ENCODE data around the gene MLLT3.

Gene MLLT3

DNA sequence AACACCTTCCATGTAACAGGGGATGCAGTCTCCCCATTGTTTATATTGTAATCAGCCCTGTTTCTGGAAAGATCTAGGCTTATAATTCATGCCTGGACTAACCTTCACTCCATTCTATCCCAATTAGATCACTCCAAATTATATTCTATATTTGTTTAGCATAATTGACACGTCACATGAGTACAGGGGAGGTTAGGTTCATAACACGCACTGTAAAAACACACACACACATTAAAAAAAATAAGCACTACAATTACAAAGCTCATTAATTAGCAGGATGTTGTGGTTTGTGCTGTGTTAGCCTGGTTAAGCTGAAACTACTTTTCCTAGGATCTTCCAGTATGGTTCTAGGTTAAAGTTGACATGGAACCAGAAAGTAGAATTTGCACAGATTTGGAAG, 126.0 kb downstream of the MLLT3 start:
- Histone ChIP-seq H3K9ac (ENCODE audit: low read length) (no peak overlapping the region), H4K20me1 (ENCODE audit: insufficient read depth, low read length) (no peaks in the 10 kb centered on the region), H3F3A (ENCODE audit: insufficient read depth, low read length) (no peaks in the 10 kb centered on the region), H3K27me3 (replicated peaks; ENCODE audit: insufficient read depth, low read length) (no peaks in the 10 kb centered on the region), H2AFZ (ENCODE audit: low read length) (no peak overlapping the region), H3K36me3 (replicated peaks; ENCODE audit: insufficient read depth, low read length) (no peaks in the 10 kb centered on the region), H3K4me1 (ENCODE audit: low read length) (no peaks in the 10 kb centered on the region), H3K9me3 (replicated peaks; ENCODE audit: insufficient read depth, low read length) (no peaks in the 10 kb centered on the region), H3K4me2 (ENCODE audit: low read depth, low read length) (no peak overlapping the region), H3K9me2 (replicated peaks; ENCODE audit: insufficient read depth, low read length) (no peaks in the 10 kb centered on the region), H3K4me3 (ENCODE audit: low read length) (no peak overlapping the region), H3K27ac (ENCODE audit: low read length) (no peak overlapping the region), H3K79me2 (ENCODE audit: low read length) (peaks cover 14% of the 10 kb centered on the region; the same call in 1 of the 2 replicates)
- TF ChIP-seq EZH2phosphoT487 (IDR thresholded peaks at IDR 0.05; ENCODE audit: low read length): no peak
- TF ChIP-seq, protein P1, sequence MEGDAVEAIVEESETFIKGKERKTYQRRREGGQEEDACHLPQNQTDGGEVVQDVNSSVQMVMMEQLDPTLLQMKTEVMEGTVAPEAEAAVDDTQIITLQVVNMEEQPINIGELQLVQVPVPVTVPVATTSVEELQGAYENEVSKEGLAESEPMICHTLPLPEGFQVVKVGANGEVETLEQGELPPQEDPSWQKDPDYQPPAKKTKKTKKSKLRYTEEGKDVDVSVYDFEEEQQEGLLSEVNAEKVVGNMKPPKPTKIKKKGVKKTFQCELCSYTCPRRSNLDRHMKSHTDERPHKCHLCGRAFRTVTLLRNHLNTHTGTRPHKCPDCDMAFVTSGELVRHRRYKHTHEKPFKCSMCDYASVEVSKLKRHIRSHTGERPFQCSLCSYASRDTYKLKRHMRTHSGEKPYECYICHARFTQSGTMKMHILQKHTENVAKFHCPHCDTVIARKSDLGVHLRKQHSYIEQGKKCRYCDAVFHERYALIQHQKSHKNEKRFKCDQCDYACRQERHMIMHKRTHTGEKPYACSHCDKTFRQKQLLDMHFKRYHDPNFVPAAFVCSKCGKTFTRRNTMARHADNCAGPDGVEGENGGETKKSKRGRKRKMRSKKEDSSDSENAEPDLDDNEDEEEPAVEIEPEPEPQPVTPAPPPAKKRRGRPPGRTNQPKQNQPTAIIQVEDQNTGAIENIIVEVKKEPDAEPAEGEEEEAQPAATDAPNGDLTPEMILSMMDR (IDR thresholded peaks at IDR 0.05; ENCODE audit: low read length): no peak
- no peak for TF ChIP-seq EZH2 (optimal IDR thresholded peaks at IDR 0.05; ENCODE audit: low read depth, low read length)
- DNase-seq: no peak

- Histone ChIP-seq H3K9me3 (replicated peaks; ENCODE audit: insufficient read depth, low read length) (no peaks in the 10 kb centered on the region), H3K27me3 (replicated peaks; ENCODE audit: insufficient read depth, low read length) (no peaks in the 10 kb centered on the region), H3K4me2 (ENCODE audit: low read depth, low read length) (no peak overlapping the region), H2AFZ (ENCODE audit: low read length) (no peak overlapping the region), H3F3A (ENCODE audit: insufficient read depth, low read length) (no peaks in the 10 kb centered on the region), H3K9me2 (replicated peaks; ENCODE audit: insufficient read depth, low read length) (no peaks in the 10 kb centered on the region), H3K4me3 (ENCODE audit: low read length) (no peak overlapping the region), H3K79me2 (ENCODE audit: low read length) (peaks cover 15% of the 10 kb centered on the region; the same call in 1 of the 2 replicates), H3K9ac (ENCODE audit: low read length) (no peak overlapping the region), H3K36me3 (replicated peaks; ENCODE audit: insufficient read depth, low read length) (no peaks in the 10 kb centered on the region), H3K27ac (ENCODE audit: low read length) (no peak overlapping the region), H3K4me1 (ENCODE audit: low read length) (no peaks in the 10 kb centered on the region), H4K20me1 (ENCODE audit: insufficient read depth, low read length) (no peaks in the 10 kb centered on the region)
- TF ChIP-seq EZH2 (optimal IDR thresholded peaks at IDR 0.05; ENCODE audit: low read depth, low read length): no peak
- TF ChIP-seq, protein P1 (IDR thresholded peaks at IDR 0.05; ENCODE audit: low read length): no peak
- TF ChIP-seq EZH2phosphoT487 (IDR thresholded peaks at IDR 0.05; ENCODE audit: low read length): no peak
- no peak for DNase-seq
Observed at GRCh38 chr9:20495098-20495497, 127.2 kb downstream of the MLLT3 start.

DNA sequence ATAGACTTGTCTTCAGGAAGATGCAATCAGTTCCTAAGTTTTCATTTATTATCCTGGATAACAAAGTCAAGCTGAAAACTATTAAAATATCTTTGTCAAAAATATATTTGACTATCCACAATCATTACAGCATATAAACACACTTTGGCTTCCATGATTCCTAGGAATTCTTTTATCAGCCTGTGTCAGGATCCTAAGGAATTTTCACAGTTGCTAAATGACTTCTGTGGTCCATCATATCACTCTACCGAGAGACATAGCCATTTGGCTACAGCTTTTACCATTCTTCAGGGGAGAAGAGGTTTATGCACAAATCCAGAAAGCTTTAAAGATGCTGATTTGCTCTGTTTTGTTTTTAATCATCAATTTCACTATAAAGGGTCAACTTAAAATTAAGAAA, 128.3 kb downstream of the MLLT3 start:
- no peaks in the 10 kb centered on the region for H4K20me1 ChIP-seq (ENCODE audit: insufficient read depth, low read length)
- no peak overlapping the region for H3K27ac ChIP-seq (ENCODE audit: low read length)
- H3K79me2 ChIP-seq (ENCODE audit: low read length): peaks cover 17% of the 10 kb centered on the region; the same call in 1 of the 2 replicates
- no peak overlapping the region for H3K4me3 ChIP-seq (ENCODE audit: low read length)
- no peaks in the 10 kb centered on the region for H3K4me1 ChIP-seq (ENCODE audit: low read length)
- no peaks in the 10 kb centered on the region for H3K36me3 ChIP-seq (replicated peaks; ENCODE audit: insufficient read depth, low read length)
- TF ChIP-seq, protein P1 (IDR thresholded peaks at IDR 0.05; ENCODE audit: low read length): no peak
- no peak for TF ChIP-seq EZH2phosphoT487 (IDR thresholded peaks at IDR 0.05; ENCODE audit: low read length)
- no peak for TF ChIP-seq EZH2 (optimal IDR thresholded peaks at IDR 0.05; ENCODE audit: low read depth, low read length)
- H3F3A ChIP-seq (ENCODE audit: insufficient read depth, low read length): no peaks in the 10 kb centered on the region
- no peak overlapping the region for H3K4me2 ChIP-seq (ENCODE audit: low read depth, low read length)
- H3K9me2 ChIP-seq (replicated peaks; ENCODE audit: insufficient read depth, low read length): no peaks in the 10 kb centered on the region
- H2AFZ ChIP-seq (ENCODE audit: low read length): no peak overlapping the region
- H3K9ac ChIP-seq (ENCODE audit: low read length): no peak overlapping the region
- H3K9me3 ChIP-seq (replicated peaks; ENCODE audit: insufficient read depth, low read length): no peaks in the 10 kb centered on the region
- H3K27me3 ChIP-seq (replicated peaks; ENCODE audit: insufficient read depth, low read length): no peaks in the 10 kb centered on the region
- no peak for DNase-seq

Measured in MM.1S (cell line).